ENCODE data around the gene BCL2L2. TPM values are rescaled to one million over a fixed set of nuclear protein-coding genes. Genes with fewer than 3 reads are reported as not detected.
A peak's percentile ranks its signal among the peaks of the same experiment; 100 is the strongest.

The BCL2L2 gene
- total and polyA plus RNA-seq, 2 donors from 2014 or later = 35.6 to 43.6 TPM

DNA sequence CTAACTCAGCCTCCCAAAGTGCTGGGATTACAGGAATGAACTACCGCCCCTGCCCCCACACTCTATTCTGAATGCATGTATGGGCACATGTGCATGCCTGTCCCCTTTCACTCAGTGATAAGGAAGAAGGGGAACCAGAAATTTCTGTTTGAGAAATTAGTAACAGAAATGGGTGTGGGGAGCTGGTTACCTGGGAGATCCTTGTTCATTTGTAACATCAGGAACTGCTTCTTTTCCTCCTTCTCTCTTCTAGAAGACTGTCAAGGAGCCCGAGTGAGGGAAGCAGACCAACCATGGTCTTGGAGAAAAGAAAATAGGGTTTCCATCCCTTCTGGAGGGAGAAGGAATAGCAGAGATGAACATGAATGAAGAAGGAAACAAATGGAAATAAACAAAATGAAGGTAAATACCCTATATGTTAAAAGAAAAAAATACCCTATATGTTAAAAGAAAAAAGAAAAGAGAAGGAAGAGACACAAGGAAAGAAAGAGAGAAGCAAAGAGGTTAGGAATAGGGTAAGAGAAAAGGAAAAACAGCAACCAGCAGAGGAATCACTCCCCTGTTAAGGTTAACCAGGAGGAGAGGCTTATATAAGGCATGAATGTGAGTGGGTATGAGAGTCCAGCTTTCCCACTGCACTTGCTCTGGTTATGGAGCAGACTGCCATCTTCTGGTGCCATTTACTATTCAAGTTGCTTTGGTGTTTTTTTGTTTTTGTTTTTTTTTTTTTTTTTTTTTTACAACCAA lies 7.2 kb upstream of the BCL2L2 start:
- intact Hi-C loops (cut with DNase I) = no loop called here
- Histone ChIP-seq H3K27ac (ENCODE audit: low read depth in 2 of 2, low read length in 2 of 2) (peak overlapping the region in 1 of 2 donors; percentile 63), H3K4me3 (ENCODE audit: low read length in 3 of 3) (peak overlapping the region in 1 of 3 donors; percentile 17), H3K27me3 (ENCODE audit: control insufficient read depth, insufficient read depth, low read length) (no peaks in the 10 kb centered on the region), H3K4me1 (ENCODE audit: control insufficient read depth in 2 of 3, insufficient read depth in 2 of 3, low read depth in 1 of 3, low read length in 3 of 3) (peaks cover 3 to 14% (median 13%) of the 10 kb centered on the region in 3 donors), H3K9ac (ENCODE audit: low read length in 3 of 3) (peak overlapping the region in 1 of 3 donors; percentile 94), H3K9me3 (ENCODE audit: control insufficient read depth in 2 of 3, insufficient read depth in 1 of 3, low read length in 3 of 3) (no peaks in the 10 kb centered on the region), H3K36me3 (ENCODE audit: control insufficient read depth in 2 of 3, insufficient read depth in 3 of 3, low read length in 3 of 3) (peaks cover 0 to 3% (median 0%) of the 10 kb centered on the region in 3 donors)
- TF ChIP-seq, protein P1, sequence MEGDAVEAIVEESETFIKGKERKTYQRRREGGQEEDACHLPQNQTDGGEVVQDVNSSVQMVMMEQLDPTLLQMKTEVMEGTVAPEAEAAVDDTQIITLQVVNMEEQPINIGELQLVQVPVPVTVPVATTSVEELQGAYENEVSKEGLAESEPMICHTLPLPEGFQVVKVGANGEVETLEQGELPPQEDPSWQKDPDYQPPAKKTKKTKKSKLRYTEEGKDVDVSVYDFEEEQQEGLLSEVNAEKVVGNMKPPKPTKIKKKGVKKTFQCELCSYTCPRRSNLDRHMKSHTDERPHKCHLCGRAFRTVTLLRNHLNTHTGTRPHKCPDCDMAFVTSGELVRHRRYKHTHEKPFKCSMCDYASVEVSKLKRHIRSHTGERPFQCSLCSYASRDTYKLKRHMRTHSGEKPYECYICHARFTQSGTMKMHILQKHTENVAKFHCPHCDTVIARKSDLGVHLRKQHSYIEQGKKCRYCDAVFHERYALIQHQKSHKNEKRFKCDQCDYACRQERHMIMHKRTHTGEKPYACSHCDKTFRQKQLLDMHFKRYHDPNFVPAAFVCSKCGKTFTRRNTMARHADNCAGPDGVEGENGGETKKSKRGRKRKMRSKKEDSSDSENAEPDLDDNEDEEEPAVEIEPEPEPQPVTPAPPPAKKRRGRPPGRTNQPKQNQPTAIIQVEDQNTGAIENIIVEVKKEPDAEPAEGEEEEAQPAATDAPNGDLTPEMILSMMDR (IDR thresholded peaks at IDR 0.05; ENCODE audit: borderline replicate concordance, extremely low read depth, insufficient read depth) = peak; percentile 16
- no peak for FAIRE-seq
- peak in 2 of 5 donors; percentile 51 to 82 for DNase-seq

DNA sequence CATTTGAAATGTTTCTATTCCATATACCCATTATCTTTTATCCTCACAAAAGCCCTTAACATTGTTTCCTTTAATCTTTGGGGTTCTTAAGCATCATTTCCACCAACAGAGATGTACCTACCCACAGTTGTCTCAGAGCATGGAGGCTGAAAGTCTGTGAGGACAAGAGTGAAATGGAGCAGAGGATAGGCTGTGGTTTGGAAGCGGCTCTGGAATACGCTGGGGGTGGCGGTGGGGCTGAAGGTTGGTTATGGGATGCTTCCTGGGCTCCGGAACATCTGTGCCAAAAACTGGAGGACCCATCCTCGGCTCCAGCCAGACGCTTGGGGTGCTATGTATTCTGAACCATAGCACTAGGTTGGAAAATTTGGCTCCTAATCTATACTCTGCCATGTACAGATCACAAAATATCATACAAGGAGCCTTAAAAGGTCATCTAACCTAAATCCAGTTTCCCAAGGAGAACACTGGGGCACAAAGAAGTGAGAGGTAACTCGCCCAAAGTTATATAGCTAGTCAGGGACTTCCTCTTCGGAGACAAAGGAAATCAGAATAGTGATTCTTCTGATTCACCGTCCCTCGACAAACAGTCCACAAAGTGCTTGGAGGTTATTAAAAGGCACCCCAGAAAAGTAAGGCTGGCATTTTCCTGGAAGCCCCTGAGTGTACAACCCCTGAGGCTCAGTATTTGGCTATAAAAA lies 6.5 kb upstream of the BCL2L2 start:
- Histone ChIP-seq H3K36me3 (ENCODE audit: control insufficient read depth in 2 of 3, insufficient read depth in 3 of 3, low read length in 3 of 3) (peaks cover 0 to 3% (median 0%) of the 10 kb centered on the region in 3 donors), H3K9ac (ENCODE audit: low read length in 3 of 3) (peak overlapping the region; percentile 75 to 99 (median 94)), H3K27ac (ENCODE audit: low read depth in 2 of 2, low read length in 2 of 2) (peak overlapping the region; percentile 94 to 98), H3K4me1 (ENCODE audit: control insufficient read depth in 2 of 3, insufficient read depth in 2 of 3, low read depth in 1 of 3, low read length in 3 of 3) (peaks cover 3 to 13% (median 13%) of the 10 kb centered on the region in 3 donors), H3K4me3 (ENCODE audit: low read length in 3 of 3) (peak overlapping the region; percentile 86 to 91 (median 88)), H3K27me3 (ENCODE audit: control insufficient read depth, insufficient read depth, low read length) (no peaks in the 10 kb centered on the region), H3K9me3 (ENCODE audit: control insufficient read depth in 2 of 3, insufficient read depth in 1 of 3, low read length in 3 of 3) (no peaks in the 10 kb centered on the region)
- FAIRE-seq (no peak), DNase-seq (no peak)
- intact Hi-C loops (cut with DNase I) = no loop called here
- TF ChIP-seq, protein P1 (IDR thresholded peaks at IDR 0.05; ENCODE audit: borderline replicate concordance, extremely low read depth, insufficient read depth) = no peak

DNA sequence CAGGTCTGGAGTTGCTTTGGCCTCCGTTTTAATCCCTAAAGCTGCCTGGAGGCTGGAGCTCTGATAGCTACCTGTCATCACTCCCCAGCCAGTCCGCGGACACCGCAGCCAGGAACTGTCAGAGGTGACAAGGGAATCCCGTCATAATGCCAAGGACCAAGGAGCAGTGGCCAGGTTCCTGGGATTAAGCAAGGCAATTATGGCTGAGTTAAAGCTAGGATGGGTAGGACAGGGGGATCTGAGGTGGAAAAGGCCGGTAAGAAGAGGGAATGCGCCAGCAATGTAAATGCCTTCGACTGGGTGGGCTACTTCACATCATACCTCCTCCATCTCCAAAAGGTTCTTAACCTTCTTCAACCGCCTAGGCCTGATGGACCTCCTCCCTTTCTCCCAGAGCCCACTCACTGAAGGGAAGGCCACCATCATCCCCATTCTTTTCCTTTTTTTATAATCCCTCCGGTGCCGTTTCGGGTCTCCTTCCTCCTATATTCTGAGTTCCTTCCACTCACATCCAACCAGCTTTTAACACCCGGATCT lies 5.9 kb upstream of the BCL2L2 start:
- Histone ChIP-seq H3K36me3 (ENCODE audit: control insufficient read depth in 2 of 3, insufficient read depth in 3 of 3, low read length in 3 of 3) (peaks cover 0 to 3% (median 0%) of the 10 kb centered on the region in 3 donors), H3K9ac (ENCODE audit: low read length in 3 of 3) (peak overlapping the region; percentile 75 to 99 (median 94)), H3K27me3 (ENCODE audit: control insufficient read depth, insufficient read depth, low read length) (no peaks in the 10 kb centered on the region), H3K4me1 (ENCODE audit: control insufficient read depth in 2 of 3, insufficient read depth in 2 of 3, low read depth in 1 of 3, low read length in 3 of 3) (peaks cover 3 to 15% (median 14%) of the 10 kb centered on the region in 3 donors), H3K4me3 (ENCODE audit: low read length in 3 of 3) (peak overlapping the region; percentile 86 to 91 (median 88)), H3K9me3 (ENCODE audit: control insufficient read depth in 2 of 3, insufficient read depth in 1 of 3, low read length in 3 of 3) (no peaks in the 10 kb centered on the region), H3K27ac (ENCODE audit: low read depth in 2 of 2, low read length in 2 of 2) (peak overlapping the region; percentile 94 to 98)
- TF ChIP-seq, protein P1 (IDR thresholded peaks at IDR 0.05; ENCODE audit: borderline replicate concordance, extremely low read depth, insufficient read depth) = no peak
- FAIRE-seq (no peak), DNase-seq (peak in 2 of 5 donors; percentile 60 to 67)
- intact Hi-C loops (cut with DNase I) = no loop called here
